GM19193 (cell line): ENCODE data around the gene GAREM2.

Experiments
- POLR2A ChIP-seq: IDR thresholded peaks from 4 replicates; pipeline ENCODE4 v1.6.1; 2011; ENCODE audit not compliant: insufficient read depth, insufficient read length; ENCODE audit errors: extremely low read depth

The GAREM2 gene

GRCh38 chr2:26191316-26192159 lies 18.6 kb downstream of the GAREM2 start:
- no peak for TF ChIP-seq POLR2A

DNA sequence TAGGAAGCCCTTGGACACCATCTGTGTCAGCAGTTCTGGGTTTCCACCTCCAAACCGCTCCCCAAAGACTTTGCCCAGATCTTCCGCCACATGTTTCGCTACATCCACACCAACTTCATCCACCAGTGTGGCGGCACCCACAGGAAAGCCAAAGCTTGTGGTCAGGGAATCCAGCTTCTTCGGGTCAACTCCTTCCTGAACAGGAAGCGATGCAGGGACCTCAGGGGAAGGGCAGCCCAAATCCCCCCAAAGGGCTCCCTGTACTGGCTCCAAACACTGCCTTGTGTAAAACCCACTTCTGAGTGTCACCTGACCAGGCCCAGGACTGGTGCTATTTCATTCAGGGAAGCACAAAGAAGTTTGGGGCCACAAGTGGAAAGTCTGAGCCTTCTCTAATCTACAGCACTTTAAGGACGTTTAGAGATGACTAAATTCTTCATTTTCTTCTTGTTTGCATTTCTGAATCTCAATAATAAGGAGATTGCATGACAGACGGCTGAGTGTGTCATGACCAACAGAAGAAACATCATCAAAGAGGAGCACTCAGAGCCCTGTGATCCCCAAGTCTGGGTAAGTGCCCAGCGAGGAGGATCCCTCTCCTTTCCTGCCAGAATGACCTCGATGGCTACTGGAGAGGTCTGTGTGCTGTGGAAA lies 20.8 kb downstream of the GAREM2 start:
- TF ChIP-seq POLR2A, result no peak

- no peak for TF ChIP-seq POLR2A
Observed at GRCh38 chr2:26195040-26195984, 22.4 kb downstream of the GAREM2 start.

GRCh38 chr2:26196683-26197418 lies 24.0 kb downstream of the GAREM2 start:
- TF ChIP-seq POLR2A, result no peak

DNA sequence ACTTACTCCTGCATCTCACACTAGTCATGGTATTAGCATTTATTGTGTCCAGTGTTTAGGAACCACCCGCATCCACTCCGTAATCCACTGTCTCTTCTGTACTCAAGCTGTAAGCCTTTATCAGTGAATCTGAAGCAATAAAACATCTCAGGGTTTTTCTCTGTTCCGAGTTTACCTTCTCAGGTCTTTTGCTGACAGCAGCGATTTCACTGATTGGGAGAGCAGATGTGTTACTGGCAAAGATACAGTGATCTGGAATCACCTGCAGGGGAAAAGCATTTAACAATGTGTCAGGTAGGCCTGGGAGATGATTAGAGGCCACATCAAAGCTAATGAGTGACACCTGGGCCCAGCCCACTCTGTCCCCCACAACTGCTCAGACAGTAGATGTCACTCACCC lies 24.6 kb downstream of the GAREM2 start:
- no peak for TF ChIP-seq POLR2A

GRCh38 chr2:26202981-26203490 lies 30.1 kb downstream of the GAREM2 start:
- TF ChIP-seq POLR2A, result no peak

DNA sequence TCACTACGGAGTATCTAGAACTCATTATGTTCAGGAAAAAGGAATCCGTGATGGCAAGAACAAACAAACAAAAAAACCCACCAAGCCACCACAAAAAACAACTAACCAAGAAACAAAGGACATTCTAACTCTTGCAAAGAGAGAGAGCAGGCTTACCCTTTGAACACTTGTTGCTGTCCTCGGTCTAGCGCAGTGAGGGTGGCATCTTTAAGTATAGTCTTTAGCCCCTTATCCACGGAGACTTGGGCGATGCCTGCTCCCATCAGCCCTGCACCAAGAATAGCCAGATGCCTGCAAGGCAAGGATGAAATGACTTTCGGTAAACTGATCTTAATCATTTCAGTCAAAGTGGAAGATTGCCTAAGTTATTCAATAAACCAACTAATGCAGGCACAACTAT lies 31.0 kb downstream of the GAREM2 start:
- no peak for TF ChIP-seq POLR2A

DNA sequence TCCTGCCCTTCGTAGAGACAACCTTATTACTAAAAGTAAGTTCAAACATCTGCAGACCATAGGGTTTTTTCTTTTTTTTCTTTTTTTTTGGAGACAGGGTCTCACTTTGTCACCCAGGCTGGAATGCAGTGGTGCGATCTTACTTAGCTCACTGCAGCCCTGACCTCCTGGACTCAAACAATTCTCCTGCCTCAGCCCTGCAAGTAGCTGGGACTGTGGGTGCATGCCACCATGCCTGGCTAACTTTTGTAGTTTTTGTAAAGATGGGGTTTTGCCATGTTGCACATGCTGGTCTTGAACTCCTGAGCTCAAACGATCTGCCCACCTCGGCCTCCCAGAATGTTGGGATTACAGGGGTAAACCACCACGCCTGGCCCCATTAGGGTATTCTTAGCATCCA lies 39.1 kb downstream of the GAREM2 start:
- TF ChIP-seq POLR2A, result no peak

DNA sequence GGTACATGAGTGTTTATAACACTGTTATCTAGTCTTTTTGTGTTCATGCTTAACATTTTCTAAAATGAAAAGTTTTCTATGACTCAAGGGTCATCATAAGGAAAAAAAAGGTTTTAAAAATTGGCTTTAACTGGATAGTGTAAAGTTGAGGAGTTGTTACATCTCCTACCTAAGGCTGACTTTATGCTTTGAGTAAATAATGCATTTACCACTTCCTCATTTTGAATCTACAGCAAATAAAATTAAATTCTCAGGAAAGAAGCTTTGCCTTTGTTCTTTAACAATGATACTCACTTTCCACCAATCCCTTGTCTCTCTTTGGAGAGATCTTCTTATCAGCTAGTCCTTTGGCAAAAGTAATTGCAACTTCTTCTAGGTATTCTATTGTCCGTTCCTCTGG lies 41.9 kb downstream of the GAREM2 start:
- no peak for TF ChIP-seq POLR2A

- no peak for TF ChIP-seq POLR2A
Observed at GRCh38 chr2:26215833-26216232, 42.9 kb downstream of the GAREM2 start.

DNA sequence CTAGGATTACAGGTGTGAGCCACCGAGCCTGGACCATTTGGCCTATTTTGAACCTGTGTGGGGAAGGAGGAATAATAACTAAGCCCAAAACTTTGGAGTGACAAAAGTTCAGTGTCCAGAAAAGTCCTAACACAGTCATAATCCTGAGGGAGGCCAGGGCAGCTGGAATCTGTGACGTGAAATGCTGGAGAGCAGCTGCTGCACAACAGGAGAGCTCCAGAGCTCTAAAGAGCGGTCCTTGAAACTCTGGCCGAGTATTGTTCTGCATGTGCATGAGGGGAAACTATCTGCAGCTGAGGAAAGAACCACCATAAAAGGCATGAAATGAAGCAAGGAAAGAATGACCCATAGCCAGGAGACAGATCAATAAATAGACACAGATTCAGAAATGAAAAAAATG lies 43.7 kb downstream of the GAREM2 start:
- TF ChIP-seq POLR2A, result no peak

- TF ChIP-seq POLR2A, result no peak
Observed at GRCh38 chr2:26217720-26218119, 44.8 kb downstream of the GAREM2 start.

DNA sequence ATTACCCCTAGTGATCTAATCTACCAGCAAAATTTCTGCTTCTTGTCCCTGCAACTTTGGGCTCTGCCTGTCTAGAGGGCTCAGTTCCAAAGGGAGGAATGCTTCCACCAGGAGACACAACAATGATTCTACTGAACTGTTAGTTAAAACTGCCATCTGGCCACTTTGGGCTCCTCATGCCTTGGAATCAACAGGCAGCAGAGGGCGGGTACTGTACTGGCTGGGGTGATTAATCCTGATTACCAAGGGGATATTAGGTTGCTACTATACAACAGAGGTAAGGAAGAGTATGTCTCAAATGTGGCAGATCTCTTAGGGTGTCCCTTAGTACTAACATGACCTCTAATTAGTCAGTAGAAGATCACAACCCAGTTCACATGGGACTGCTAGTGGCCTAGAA lies 50.1 kb downstream of the GAREM2 start:
- TF ChIP-seq POLR2A, result no peak

DNA sequence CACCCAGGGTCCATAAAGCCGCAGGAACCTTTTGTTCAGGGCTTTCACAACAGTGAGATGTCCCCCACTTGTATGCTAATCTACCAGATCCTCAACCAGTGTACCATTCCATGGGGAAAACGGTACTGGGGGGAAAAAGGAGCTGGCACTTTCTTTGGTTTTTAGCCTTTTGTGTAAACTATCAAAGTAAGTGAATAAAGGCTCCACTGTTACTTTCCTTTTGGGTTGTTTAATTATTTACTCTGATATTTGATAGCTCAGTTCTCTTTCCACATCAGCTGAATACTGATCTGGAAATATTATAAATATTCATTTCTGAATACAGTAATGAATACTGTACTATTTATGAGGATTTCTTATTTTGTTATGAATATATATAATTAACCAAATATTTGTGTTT lies 51.2 kb downstream of the GAREM2 start:
- TF ChIP-seq POLR2A, result no peak
